ENCODE data around the gene PATE3. TPM values are rescaled to one million over a fixed set of nuclear protein-coding genes. Genes with fewer than 3 reads are reported as not detected.

Gene PATE3
- total and polyA plus RNA-seq, 2 of the 4 experiments (the other 2 are of a cell fraction), result not detected

DNA sequence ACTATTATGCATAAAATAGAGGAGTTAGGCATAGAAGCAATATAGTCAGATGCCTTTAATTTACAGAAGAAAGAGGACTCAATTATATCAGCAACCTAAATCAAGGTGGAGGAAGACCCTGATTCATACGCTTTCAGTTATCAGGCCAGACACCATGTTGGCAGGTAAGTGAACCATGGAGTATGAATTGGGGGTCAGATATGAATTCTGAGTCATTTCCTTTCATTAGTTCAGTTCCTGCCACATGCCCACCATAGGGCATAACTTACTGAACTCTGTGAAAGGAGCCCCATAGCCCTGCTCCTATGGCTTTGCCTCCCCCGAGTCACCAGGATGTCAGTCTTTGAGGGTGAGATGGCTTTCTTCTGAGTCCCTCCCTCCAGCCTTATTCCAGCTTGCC lies 24.4 kb upstream of the PATE3 start:
- Histone ChIP-seq H3K36me3 (ENCODE audit: control insufficient read depth, insufficient read depth, low read length) (no peaks in the 10 kb centered on the region), H2BK15ac (ENCODE audit: low read depth, low read length) (no peak overlapping the region), H3K27me3 (ENCODE audit: control insufficient read depth, insufficient read depth, low read length) (0 out of 2 replicates have a peak, but pooled peaks cover 2% of the 10 kb centered on the region), H4K5ac (ENCODE audit: low read depth, low read length) (no peak overlapping the region), H3K9me3 (ENCODE audit: control insufficient read depth, insufficient read depth, low read length) (no peaks in the 10 kb centered on the region), H2BK5ac (ENCODE audit: low read depth, low read length, poor library complexity, severe bottlenecking) (no peak overlapping the region), H2AFZ (replicated peaks; ENCODE audit: low read length, poor library complexity) (no peak overlapping the region), H4K20me1 (ENCODE audit: insufficient read depth, low read length) (no peaks in the 10 kb centered on the region), H3K18ac (ENCODE audit: low read depth, low read length) (no peak overlapping the region), H4K8ac (ENCODE audit: low read depth in 2 of 2, low read length in 2 of 2) (no peak overlapping the region), H2BK20ac (ENCODE audit: low read depth, low read length) (no peak overlapping the region), H2BK120ac (ENCODE audit: low read depth, low read length) (no peak overlapping the region), H3K23ac (ENCODE audit: low read depth, low read length) (no peak overlapping the region), H3K9me1 (ENCODE audit: insufficient read depth, low read length) (no peaks in the 10 kb centered on the region), H3K56ac (ENCODE audit: extremely low read depth, insufficient read depth, low read length) (no peak overlapping the region), H3K4me1 (ENCODE audit: control insufficient read depth, insufficient read depth, low read length) (no peaks in the 10 kb centered on the region), H3K4me3 (ENCODE audit: insufficient read depth, low read depth, low read length) (no peak overlapping the region), H3K79me1 (ENCODE audit: low read depth in 1 of 2, low read length in 2 of 2) (no peaks in the 10 kb centered on the region), H3K4ac (ENCODE audit: low read depth, low read length) (no peak overlapping the region), H3K9ac (ENCODE audit: low read depth, low read length) (no peak overlapping the region), H3K27ac (ENCODE audit: insufficient read depth, low read length) (no peak overlapping the region), H2AK5ac (ENCODE audit: low read depth, low read length) (no peak overlapping the region), H2AK9ac (replicated peaks; ENCODE audit: low read depth, low read length, poor library complexity) (no peak overlapping the region), H4K91ac (ENCODE audit: insufficient read depth, low read depth, low read length) (no peak overlapping the region), H3K4me2 (ENCODE audit: low read depth, low read length) (no peak overlapping the region), H3K14ac (replicated peaks; ENCODE audit: low read depth, low read length) (no peak overlapping the region)
- ATAC-seq (ENCODE audit: low read depth) (no peak), DNase-seq (no peak)
- POLR2A ChIA-PET (ENCODE audit: unreplicated experiment), result no interaction called here
- TF ChIP-seq, protein P1, sequence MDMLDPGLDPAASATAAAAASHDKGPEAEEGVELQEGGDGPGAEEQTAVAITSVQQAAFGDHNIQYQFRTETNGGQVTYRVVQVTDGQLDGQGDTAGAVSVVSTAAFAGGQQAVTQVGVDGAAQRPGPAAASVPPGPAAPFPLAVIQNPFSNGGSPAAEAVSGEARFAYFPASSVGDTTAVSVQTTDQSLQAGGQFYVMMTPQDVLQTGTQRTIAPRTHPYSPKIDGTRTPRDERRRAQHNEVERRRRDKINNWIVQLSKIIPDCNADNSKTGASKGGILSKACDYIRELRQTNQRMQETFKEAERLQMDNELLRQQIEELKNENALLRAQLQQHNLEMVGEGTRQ (IDR thresholded peaks at IDR 0.05; ENCODE audit: low read depth, low read length), result no peak
- TF ChIP-seq RAD21 (IDR thresholded peaks at IDR 0.05; ENCODE audit: low read length) (no peak), RCOR1 (IDR thresholded peaks at IDR 0.05; ENCODE audit: insufficient replicate concordance, low read length) (no peak), CHD1 (IDR thresholded peaks at IDR 0.05; ENCODE audit: low read depth, low read length) (no peak), MAFK (IDR thresholded peaks at IDR 0.05; ENCODE audit: low read depth, low read length) (no peak)
- CTCF ChIA-PET, result no interaction called here
- WGBS, 2 experiments (ENCODE audit: extremely low coverage in 2 of 2, insufficient read length in 1 of 2), result no CpG with 5 or more reads among the region's 2 CpGs
- intact Hi-C loops (cut with micrococcal nuclease) (no loop called here), dilution Hi-C loops (cut with HindIII; ENCODE audit: low sequenced_read_pairs, unreplicated experiment) (no loop called here), in situ Hi-C loops (cut with MboI; ENCODE audit: low sequenced_read_pairs) (no loop called here)
- no TSS peak for BruUV-seq (replicated peaks)
